ENCODE results near the gene CEP162. TPM values are rescaled to one million over a fixed set of nuclear protein-coding genes. Genes with fewer than 3 reads are reported as not detected.

The CEP162 gene
- total and polyA plus RNA-seq, 2 of the 8 experiments (the other 6 are each of a cell fraction or from before 2014, with no cell fraction given) = 1.3 to 10.6 TPM

DNA sequence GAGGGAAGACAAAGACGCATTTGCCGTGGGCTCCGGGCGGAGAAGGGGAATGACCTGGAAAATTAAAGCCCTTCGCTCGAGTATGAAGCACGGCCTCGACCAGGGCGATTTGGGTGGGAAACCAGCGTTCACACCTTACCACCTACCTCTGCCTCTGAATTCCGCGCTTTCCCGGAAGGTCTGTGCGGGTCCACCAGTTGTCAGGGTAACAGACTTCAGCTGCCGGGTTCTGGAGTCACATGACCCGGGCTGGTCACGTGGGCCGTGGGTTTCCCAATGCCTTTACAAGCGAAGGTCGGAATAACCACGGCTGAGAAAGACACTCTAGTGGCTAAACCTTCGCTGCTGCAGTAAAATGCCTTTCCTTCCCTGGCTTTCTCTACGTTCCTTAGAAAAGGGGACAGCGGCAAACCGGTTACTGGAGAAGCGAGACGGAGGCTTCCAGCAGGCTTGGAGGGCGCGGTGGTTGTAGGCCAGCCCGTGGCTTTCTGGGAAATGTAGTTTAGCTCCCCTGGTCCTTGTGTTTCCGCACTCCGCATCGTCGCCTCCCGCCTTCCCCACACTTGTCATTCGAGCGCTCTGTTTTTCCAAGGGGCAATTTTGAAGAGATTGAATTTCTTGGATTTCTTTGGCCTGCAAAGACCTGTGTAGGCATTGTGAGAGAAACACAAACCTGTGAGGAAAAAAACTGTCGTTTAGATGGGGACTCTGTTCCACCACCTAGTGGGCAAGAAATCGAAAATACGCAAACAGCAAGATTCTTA, at the start of gene CEP162 (continued):
- TF ChIP-seq EGR1 (IDR thresholded peaks at IDR 0.05; ENCODE audit: borderline replicate concordance, low read depth, low read length) (no peak), HDAC2 (IDR thresholded peaks at IDR 0.05; ENCODE audit: borderline replicate concordance in 1 of 2, low read depth in 2 of 2, low read length in 2 of 2) (peak in 1 of 2 experiments; percentile 96; a peak in 1 of 4 replicates), SP2 (IDR thresholded peaks at IDR 0.05; ENCODE audit: low read length) (no peak), SUZ12 (IDR thresholded peaks at IDR 0.05; ENCODE audit: low read length) (no peak), NRF1 (IDR thresholded peaks at IDR 0.05; ENCODE audit: low read depth, low read length) (no peak)

All from H1 (cell line).